Fibroblast of the aortic adventitia (primary cell): Measurements from ENCODE around the gene RTN4. TPM values are rescaled to one million over a fixed set of nuclear protein-coding genes. Genes with fewer than 3 reads are reported as not detected.

ENCODE experiments used
- DNase-seq: peaks from one replicate; pipeline ENCODE4 v3.0.0-alpha.2; 2010; ENCODE audit warnings: low read depth
- H3K4me3 ChIP-seq: 2 replicates; pipeline ENCODE4 v1.5.1; 2011; ENCODE audit warnings: low read depth, mild to moderate bottlenecking, control low read depth, low read length, moderate library complexity
- total RNA-seq: library from RNA; depleted of rRNA; stranded (reverse); fragments of >200 nt; gene quantifications from 2 replicates; pipeline ENCODE4 v1.2.3, GENCODE V29; 2012; ENCODE audit warnings: low replicate concordance
- TF ChIP-seq, protein P1 (sequence below): IDR thresholded peaks from 2 replicates; pipeline ENCODE4 v1.5.1; 2011; ENCODE audit warnings: mild to moderate bottlenecking, low read length, control low read depth, inconsistent platforms; ENCODE audit not compliant: insufficient read depth

Gene RTN4
- total RNA-seq, 1 donor = 357 TPM

DNA sequence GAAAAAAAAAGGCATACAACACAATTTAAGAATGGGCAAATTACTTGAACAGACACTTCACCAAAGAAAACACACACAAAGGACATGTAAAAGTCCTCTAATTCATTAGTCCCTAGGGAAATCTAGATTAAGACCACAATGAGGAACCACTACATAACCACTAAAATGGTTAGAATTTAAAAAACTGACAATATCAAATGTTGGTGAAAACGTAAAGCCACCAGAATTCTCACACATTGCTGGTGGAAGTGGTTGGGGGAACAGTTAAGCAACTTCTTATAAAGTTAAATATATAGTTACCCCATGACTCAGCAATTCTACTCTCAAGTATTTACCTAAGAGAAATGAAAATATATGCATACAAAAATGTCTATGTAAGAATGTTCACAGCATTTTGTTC, 11.8 kb downstream of the RTN4 start:
- DNase-seq = no peak
- TF ChIP-seq, protein P1, sequence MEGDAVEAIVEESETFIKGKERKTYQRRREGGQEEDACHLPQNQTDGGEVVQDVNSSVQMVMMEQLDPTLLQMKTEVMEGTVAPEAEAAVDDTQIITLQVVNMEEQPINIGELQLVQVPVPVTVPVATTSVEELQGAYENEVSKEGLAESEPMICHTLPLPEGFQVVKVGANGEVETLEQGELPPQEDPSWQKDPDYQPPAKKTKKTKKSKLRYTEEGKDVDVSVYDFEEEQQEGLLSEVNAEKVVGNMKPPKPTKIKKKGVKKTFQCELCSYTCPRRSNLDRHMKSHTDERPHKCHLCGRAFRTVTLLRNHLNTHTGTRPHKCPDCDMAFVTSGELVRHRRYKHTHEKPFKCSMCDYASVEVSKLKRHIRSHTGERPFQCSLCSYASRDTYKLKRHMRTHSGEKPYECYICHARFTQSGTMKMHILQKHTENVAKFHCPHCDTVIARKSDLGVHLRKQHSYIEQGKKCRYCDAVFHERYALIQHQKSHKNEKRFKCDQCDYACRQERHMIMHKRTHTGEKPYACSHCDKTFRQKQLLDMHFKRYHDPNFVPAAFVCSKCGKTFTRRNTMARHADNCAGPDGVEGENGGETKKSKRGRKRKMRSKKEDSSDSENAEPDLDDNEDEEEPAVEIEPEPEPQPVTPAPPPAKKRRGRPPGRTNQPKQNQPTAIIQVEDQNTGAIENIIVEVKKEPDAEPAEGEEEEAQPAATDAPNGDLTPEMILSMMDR = no peak
- no peak overlapping the region for H3K4me3 ChIP-seq

DNA sequence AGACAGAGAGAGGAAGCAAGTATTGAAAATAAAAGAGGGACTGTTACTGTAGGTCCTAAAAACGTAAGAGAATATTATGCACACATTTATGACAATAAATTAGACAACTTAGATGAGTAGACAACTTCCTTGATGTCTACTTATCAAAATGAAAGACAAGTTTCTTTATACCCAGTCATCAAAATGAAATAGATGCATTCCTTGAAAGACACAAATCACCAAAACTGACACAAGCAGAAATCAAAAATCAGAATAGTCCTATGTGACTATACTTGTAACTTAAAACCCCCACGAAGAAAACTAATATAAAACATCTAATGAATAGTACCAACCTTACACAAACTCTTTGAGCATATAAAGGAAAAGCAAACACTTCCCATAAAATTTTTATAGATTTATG, 14.5 kb downstream of the RTN4 start:
- no peak overlapping the region for H3K4me3 ChIP-seq
- no peak for DNase-seq
- TF ChIP-seq, protein P1 = no peak

DNA sequence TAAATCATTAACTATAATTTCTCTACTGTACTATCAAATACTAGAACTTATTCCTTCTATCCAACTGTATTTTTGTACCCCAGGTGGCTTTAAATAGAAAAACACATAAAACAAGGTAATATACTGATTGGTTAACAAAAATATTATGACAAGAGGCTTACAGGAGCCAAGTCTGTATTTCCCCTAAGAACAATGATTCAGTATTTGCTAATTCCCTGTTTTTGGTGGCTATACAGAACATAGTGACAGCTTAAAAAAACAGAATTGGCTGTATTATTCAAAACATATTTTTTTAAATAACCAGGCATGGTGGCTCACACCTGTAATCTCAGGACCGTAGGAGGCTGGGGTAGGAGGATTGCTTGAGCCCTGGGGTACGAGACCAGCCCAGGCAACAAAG, 16.3 kb downstream of the RTN4 start:
- H3K4me3 ChIP-seq = no peak overlapping the region
- TF ChIP-seq, protein P1 = no peak

DNA sequence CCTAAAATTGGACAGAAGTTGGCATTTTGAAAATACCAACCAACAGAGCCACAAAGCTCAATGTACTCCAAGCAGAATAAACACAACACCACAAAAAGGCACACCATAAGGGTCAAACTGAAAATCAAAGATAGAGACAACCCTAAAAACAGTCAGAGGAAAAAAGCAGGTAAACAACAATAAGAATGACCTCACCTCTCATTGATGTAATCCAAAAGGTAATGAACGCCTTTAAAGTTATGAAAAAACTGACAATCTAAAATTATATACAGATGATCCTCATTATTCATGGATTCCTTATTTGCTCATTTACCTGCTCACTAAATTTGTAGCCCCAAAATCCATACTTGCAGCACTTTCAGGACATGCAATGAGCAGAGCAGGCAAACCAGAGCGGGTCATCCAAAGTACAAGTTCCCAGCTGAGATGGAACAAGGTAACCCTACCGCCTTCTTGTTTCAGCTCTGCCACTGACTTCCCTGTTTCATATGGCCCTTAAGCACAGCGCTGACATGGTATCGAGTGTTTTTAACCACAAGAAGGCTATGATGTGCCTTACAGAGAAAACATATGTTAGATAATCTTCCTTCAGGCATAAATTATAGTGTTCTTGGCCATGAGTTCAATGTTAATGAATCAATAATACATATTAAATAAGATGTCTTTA, 17.0 kb downstream of the RTN4 start:
- no peak for DNase-seq
- TF ChIP-seq, protein P1 = no peak
- H3K4me3 ChIP-seq = no peak overlapping the region

More for the DNA sequence above, 16.3 kb downstream of the RTN4 start:
- DNase-seq = no peak

DNA sequence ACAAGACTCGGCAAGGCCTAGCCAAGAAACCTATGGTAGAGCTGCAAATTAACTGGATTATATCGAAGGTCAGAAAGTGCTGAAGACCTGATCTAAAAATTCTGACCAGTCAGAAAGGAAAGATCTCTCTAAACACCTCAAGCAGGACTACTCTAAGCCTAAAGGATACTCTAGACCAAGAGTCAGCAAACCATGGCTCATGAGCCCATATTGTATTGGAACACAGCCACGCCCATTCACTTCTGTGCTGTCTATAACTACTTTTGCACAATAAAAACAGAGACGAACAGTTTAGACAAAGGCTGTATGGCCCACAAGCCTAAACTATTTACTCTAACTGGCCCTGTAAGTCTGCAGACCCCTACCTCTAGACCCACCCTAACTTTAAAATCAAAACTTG, 18.7 kb downstream of the RTN4 start:
- no peak for DNase-seq
- H3K4me3 ChIP-seq = no peak overlapping the region
- TF ChIP-seq, protein P1 = no peak

DNA sequence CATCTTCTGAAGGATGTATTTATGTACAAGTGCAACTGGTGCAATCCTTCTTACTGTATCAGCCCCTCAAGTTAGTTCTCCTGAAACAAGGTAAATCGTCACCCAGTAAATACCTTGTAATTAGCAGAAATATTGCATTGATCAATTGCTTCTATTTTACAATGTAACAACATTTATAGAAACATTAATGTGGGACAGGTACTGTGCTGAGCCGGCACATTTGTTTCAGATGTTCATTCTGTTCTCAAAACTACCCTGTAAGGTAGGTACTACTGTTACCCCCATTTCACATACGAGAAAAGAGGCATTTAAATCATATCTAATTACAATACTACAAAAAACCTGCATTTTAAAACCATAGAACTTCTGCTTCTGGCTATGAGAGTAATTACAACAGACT, 19.5 kb downstream of the RTN4 start:
- TF ChIP-seq, protein P1 = no peak
- DNase-seq = no peak
- no peak overlapping the region for H3K4me3 ChIP-seq

DNA sequence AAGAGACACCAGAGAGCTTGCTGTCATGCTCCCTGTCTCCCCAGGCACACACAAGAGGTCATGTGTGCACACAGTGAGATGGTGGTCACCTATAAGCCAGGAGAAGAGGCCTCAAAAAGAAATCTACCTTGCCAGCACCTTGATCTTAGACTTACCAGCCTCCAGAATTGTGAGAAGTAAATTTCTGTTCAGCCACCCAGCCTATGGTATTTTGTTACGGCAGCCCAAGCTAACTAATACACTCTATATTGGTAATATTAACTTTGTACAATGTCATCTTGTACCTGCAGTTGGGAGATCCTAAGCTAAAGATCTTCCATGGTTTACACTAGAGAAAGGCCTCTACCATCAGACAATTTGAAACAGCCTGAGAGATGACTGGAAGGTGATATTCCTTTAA, 21.2 kb downstream of the RTN4 start:
- H3K4me3 ChIP-seq = no peak overlapping the region
- TF ChIP-seq, protein P1 = no peak
- no peak for DNase-seq
